Loucy (cell line): ENCODE measurements around the gene RGS2.

Experiments
- CTCF ChIP-seq: fragments of 200-600 bp; sonication (generic); conservative IDR thresholded peaks from 2 replicates; pipeline ENCODE4 v1.5.1; 2014; ENCODE audit warnings: mild to moderate bottlenecking, antibody characterized with exemption, low read length
- EZH2phosphoT487 ChIP-seq: fragments of 200-600 bp; IDR thresholded peaks from 2 replicates; pipeline ENCODE4 v1.6.1; 2018; ENCODE audit warnings: antibody characterized with exemption, mild to moderate bottlenecking, moderate library complexity, borderline replicate concordance

GRCh38 chr1:192784397-192784796, 24.4 kb upstream of the RGS2 start:
- TF ChIP-seq CTCF (no peak), EZH2phosphoT487 (no peak)
